IPS DF 6.9 (cell line): ENCODE results near the gene TSPAN9.

Experiments used
- DNase-seq: peaks from one replicate; pipeline ENCODE4 v3.0.0-alpha.2; 2013; ENCODE audit warnings: low read depth, low spot score
- H3K27ac ChIP-seq: one replicate; pipeline ENCODE4 v1.5.1; 2013; ENCODE audit warnings: low read length, control low read depth
- H3K27me3 ChIP-seq: 2 replicates; pipeline ENCODE4 v1.6.1; 2013; ENCODE audit warnings: mild to moderate bottlenecking, low read length; ENCODE audit not compliant: control insufficient read depth, insufficient read depth
- H3K36me3 ChIP-seq: 2 replicates; pipeline ENCODE4 v1.6.1; 2013; ENCODE audit warnings: low read length; ENCODE audit not compliant: control insufficient read depth, insufficient read depth
- H3K4me1 ChIP-seq: 2 replicates; pipeline ENCODE4 v1.6.1; 2013; ENCODE audit warnings: low read length; ENCODE audit not compliant: control insufficient read depth, insufficient read depth
- H3K4me3 ChIP-seq: 2 replicates; pipeline ENCODE4 v1.5.1; 2013; ENCODE audit warnings: mild to moderate bottlenecking, low read length
- H3K9me3 ChIP-seq: 2 replicates; pipeline ENCODE4 v1.6.1; 2013; ENCODE audit warnings: low read length, inconsistent platforms; ENCODE audit not compliant: control insufficient read depth, insufficient read depth
- WGBS: extraction: QIAGEN DNeasy Blood & Tissue Kit; methylation state at CpG from one replicate; pipeline ENCODE4 v1.1.7; 2013; ENCODE audit warnings: mixed read lengths, missing lambda C conversion rate; ENCODE audit not compliant: insufficient read length, insufficient coverage; 5-methylcytosine and 5-hydroxymethylcytosine counted together

TSPAN9 gene

GRCh38 chr12:3236345-3237187, 159.4 kb downstream of the TSPAN9 start:
- Histone ChIP-seq H3K36me3 (no peaks in the 10 kb centered on the region), H3K4me3 (no peak overlapping the region), H3K4me1 (peaks cover 7% of the 10 kb centered on the region), H3K9me3 (no peaks in the 10 kb centered on the region), H3K27me3 (no peaks in the 10 kb centered on the region), H3K27ac (no peak overlapping the region)
- no peak for DNase-seq
- WGBS: no CpG with 5 or more reads among the region's 16 CpGs

- H3K27me3 ChIP-seq: no peaks in the 10 kb centered on the region
- H3K4me1 ChIP-seq: peaks cover 5% of the 10 kb centered on the region
- H3K27ac ChIP-seq: no peak overlapping the region
- no peaks in the 10 kb centered on the region for H3K36me3 ChIP-seq
- no CpG with 5 or more reads among the region's 11 CpGs for WGBS
- no peak for DNase-seq
- no peaks in the 10 kb centered on the region for H3K9me3 ChIP-seq
- H3K4me3 ChIP-seq: no peak overlapping the region
Observed at GRCh38 chr12:3238196-3238595, 161.0 kb downstream of the TSPAN9 start.

- no CpG with 5 or more reads among the region's 15 CpGs for WGBS
- H3K4me3 ChIP-seq: no peak overlapping the region
- no peak overlapping the region for H3K27ac ChIP-seq
Observed at GRCh38 chr12:3241621-3242020, 164.4 kb downstream of the TSPAN9 start.

GRCh38 chr12:3242199-3242863, 165.2 kb downstream of the TSPAN9 start:
- DNase-seq: no peak
- no peak overlapping the region for H3K27ac ChIP-seq
- no peaks in the 10 kb centered on the region for H3K27me3 ChIP-seq
- no CpG with 5 or more reads among the region's 10 CpGs for WGBS
- H3K4me1 ChIP-seq: no peaks in the 10 kb centered on the region
- H3K36me3 ChIP-seq: no peaks in the 10 kb centered on the region
- H3K4me3 ChIP-seq: no peak overlapping the region
- H3K9me3 ChIP-seq: no peaks in the 10 kb centered on the region

More at GRCh38 chr12:3241621-3242020, 164.4 kb downstream of the TSPAN9 start:
- DNase-seq: no peak
- Histone ChIP-seq H3K36me3 (no peaks in the 10 kb centered on the region), H3K4me1 (peaks cover 4% of the 10 kb centered on the region), H3K9me3 (no peaks in the 10 kb centered on the region), H3K27me3 (no peaks in the 10 kb centered on the region)

- Histone ChIP-seq H3K27ac (no peak overlapping the region), H3K9me3 (no peaks in the 10 kb centered on the region), H3K36me3 (no peaks in the 10 kb centered on the region), H3K27me3 (no peaks in the 10 kb centered on the region), H3K4me3 (no peak overlapping the region), H3K4me1 (no peaks in the 10 kb centered on the region)
- no peak for DNase-seq
- no CpG with 5 or more reads among the region's 14 CpGs for WGBS
Observed at GRCh38 chr12:3243376-3244084, 166.4 kb downstream of the TSPAN9 start.

- H3K27me3 ChIP-seq: no peaks in the 10 kb centered on the region
- DNase-seq: no peak
- no CpG with 5 or more reads among the region's 20 CpGs for WGBS
Observed at GRCh38 chr12:3244219-3244750, 167.1 kb downstream of the TSPAN9 start.

GRCh38 chr12:3246253-3246652, 169.1 kb downstream of the TSPAN9 start:
- Histone ChIP-seq H3K27me3 (no peaks in the 10 kb centered on the region), H3K27ac (no peak overlapping the region), H3K4me3 (no peak overlapping the region), H3K9me3 (no peaks in the 10 kb centered on the region), H3K4me1 (no peaks in the 10 kb centered on the region), H3K36me3 (no peaks in the 10 kb centered on the region)
- no CpG with 5 or more reads among the region's 4 CpGs for WGBS
- DNase-seq: no peak

More at GRCh38 chr12:3244219-3244750, 167.1 kb downstream of the TSPAN9 start:
- no peak overlapping the region for H3K27ac ChIP-seq
- no peak overlapping the region for H3K4me3 ChIP-seq
- H3K36me3 ChIP-seq: no peaks in the 10 kb centered on the region
- H3K4me1 ChIP-seq: no peaks in the 10 kb centered on the region
- no peaks in the 10 kb centered on the region for H3K9me3 ChIP-seq

GRCh38 chr12:3247077-3247476, 169.9 kb downstream of the TSPAN9 start:
- H3K27me3 ChIP-seq: no peaks in the 10 kb centered on the region
- H3K27ac ChIP-seq: no peak overlapping the region
- H3K4me1 ChIP-seq: no peaks in the 10 kb centered on the region
- no peak for DNase-seq
- no CpG with 5 or more reads among the region's 11 CpGs for WGBS
- H3K36me3 ChIP-seq: no peaks in the 10 kb centered on the region
- no peak overlapping the region for H3K4me3 ChIP-seq
- H3K9me3 ChIP-seq: no peaks in the 10 kb centered on the region

- no peak overlapping the region for H3K4me3 ChIP-seq
- no peaks in the 10 kb centered on the region for H3K27me3 ChIP-seq
- WGBS: no CpG with 5 or more reads among the region's 9 CpGs
- H3K4me1 ChIP-seq: no peaks in the 10 kb centered on the region
- H3K36me3 ChIP-seq: no peaks in the 10 kb centered on the region
- DNase-seq: no peak
- no peak overlapping the region for H3K27ac ChIP-seq
- H3K9me3 ChIP-seq: no peaks in the 10 kb centered on the region
Observed at GRCh38 chr12:3247629-3248161, 170.5 kb downstream of the TSPAN9 start.
